Stimulated activated CD8-positive, alpha-beta memory T cell treated with anti-CD3 and anti-CD28 coated beads, Interleukin-12 subunit alpha, Interleukin-12 subunit beta, amount 100 ng/mL, for 24 hours (primary cell): ENCODE data around the gene ALDH18A1.
"Not testable (repeated sequence)": the region's sequence is repeated elsewhere in the genome, so short reads cannot be mapped to it uniquely, and the experiment has no call there.

Source experiments
- DNase-seq: peaks from one replicate; pipeline ENCODE4 v3.0.0-alpha.2; 2020; ENCODE audit errors: extremely low read depth

ALDH18A1 gene

DNA sequence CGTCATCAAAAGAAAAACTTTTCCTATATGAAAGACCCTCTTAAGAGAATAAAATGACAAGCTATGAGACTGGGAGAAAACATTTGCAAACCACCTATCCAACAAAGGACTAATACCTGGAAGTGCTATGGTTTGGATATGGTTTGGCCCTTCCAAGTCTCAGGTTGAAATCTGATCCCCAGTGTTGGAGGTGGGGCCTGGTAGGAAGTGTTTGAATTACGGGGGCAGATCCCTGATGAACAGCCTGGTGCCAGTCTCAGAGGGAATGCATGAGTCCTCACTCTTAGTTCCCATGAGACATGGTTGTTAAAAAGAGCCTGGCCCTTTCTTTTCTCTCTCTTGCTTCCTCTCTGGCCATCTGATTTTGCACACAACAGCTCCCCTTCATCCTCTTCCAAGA lies 6.3 kb downstream of the ALDH18A1 start:
- no peak for DNase-seq

DNA sequence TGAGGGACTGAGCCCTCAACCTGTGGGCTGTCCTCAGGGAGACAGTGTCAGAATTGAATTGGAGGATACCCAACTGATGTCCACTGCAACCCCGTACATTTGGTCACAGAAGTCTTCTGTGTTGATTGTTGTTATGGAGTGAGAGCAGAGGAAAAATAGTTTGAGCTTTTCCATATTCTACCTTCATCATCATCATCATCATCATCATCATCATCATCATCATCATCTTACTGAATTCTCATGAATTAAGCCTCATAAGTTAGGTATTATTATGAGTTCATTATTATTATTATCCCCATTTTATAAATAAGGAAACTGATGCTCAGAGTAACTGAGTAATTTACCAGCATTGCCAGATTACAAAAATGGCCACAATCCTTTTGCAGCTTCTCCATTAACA lies 8.4 kb downstream of the ALDH18A1 start:
- no peak for DNase-seq

DNA sequence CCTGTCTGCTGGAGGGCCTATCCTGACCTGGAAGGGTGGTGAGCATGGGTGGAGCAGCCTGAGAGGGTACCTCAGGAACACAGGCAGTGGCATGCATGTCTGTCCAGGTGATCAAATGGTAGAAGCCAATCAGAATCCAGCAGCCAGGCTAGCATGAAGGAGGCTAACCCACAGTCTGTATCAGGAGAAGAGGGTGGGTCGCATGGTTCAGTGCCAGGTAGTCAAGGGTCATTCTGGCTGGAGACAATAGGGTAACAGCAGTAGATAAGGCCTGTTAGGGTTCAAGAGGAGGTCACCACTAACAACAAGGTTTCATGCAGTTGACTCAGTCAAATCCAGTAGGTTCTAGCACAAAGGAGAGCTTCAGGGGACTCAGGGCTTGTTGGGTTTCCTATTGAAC lies 10.4 kb downstream of the ALDH18A1 start:
- no peak for DNase-seq

DNA sequence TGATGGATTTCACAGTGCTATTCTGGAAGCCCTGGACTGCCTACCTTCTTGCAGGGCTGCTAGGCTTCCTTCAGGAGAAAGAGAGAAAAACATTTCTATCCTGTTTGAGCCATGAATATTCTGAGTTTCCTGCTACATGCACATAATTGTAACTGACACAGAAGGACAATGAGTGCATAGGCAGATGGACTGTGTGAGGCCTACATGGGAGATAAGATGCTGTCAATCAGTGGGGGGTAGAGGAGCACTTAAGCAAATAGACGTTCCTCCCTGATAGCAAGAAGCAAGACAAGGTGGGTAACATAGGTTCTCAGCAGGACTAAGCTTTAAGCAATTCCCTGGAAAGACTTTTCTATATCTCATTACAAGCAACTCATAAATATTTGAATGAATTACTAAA lies 11.6 kb downstream of the ALDH18A1 start:
- DNase-seq: no peak

DNA sequence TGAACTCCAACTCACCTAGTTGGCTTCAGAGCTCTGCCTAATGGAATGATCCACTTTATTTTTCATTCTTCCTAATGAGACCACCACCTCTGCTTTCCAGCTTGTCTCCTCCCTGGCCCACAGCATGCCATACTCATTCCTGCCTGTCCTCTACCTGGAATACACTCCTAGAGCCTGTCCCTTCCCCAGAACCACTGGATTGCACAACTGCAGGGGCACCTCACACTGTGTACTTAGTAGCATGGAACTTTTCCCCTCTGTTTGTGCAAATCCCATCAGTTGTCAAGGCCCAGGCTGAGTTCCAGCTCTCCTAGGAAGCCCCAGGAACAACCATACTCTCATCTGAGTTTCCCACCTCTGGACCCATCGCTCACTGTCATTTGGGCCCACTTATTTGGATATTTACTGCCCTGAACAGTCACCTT lies 15.6 kb downstream of the ALDH18A1 start:
- no peak for DNase-seq

DNA sequence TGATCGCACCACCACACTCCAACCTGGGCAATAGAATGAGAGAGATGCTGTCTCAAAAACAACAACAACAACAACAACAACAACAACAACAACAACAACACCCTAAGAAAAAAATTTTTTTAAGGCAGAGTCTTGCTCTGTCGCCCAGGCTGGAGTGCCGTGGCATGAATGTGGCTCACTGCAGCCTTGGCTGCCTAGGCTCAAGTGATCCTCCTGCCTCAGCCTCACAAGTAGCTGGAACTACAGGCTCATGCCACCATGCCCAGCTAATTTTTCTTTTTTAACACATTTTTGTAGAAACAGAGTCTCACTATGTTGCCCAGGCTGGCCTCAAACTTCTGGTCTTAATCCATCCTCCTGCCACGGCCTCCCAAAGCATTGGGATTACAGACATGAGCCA lies 18.6 kb downstream of the ALDH18A1 start:
- no peak for DNase-seq

DNA sequence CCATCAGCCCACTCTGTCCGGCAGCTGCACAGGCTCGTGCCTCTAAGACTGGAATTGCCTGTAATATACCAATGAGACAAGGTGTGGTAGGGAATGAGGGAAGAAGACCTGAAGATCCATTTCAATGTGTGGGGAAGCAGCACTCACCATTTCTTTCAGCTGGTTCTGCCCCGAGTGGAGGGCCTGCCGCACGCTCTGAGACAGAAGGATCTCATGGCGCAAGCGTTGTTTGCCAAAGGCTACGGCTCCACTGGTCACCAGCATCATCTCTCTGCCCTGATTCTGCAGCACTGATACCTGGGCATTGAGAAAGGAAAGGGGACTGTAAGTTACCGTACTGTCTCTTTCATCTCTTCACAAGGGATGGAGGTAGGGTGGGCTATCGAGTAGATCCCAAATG lies 19.4 kb downstream of the ALDH18A1 start:
- no peak for DNase-seq

DNA sequence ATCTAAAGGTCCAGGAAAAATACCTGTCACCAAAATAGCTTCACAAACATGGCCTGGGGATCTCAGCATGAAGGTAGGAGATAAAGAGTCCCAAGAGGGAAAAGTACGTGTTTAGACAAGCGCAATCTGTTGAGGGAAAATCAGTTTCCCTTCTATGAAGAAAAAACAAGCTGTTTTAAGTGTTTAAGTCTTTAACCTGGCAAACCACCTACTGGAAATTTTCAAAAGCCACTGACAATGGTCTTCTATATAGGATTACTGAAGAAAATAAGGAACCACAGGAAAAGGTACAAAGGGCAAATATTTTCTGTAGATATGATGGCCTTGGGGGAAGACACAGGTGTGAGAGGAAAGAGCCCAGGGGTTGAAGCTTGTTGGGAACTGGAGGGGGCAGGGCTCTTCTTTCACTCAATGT lies 21.2 kb downstream of the ALDH18A1 start:
- no peak for DNase-seq

DNA sequence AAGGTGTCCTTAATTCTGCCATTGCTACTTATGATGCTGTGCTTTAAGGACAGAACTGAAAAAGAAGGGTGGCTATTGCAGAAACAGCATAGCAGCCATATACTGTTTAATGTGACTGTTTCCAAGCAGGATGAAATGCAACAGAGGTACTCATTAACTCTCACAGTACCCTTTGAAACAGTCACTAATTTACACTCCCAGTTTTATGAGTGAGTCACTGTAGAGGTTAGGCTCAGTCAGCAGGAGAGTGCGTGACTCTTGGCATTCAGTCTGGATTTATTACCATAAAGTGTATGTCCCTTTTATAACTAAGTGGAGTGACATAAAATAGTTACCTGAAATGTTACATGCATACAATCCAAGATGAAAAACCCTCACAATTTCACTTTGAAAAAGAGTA lies 27.7 kb downstream of the ALDH18A1 start:
- DNase-seq: no peak

DNA sequence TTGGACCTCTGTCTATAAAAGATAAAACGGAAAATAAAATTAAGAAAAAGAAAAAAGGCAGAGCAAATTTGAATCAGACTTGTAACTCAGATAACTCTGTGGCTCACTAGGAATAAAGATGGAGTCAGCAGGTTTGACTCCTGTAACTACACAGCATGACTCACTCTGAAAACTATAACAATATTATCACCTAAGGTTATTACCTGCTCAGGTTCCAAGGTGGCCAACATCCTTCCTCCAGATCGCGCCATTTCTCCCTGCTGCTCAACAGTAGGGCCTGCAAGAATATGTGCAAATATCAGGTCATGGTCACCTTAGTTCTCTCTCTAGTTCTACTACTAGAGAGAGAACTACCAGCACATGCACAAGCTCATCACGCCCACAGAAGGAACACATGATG lies 30.0 kb downstream of the ALDH18A1 start:
- no peak for DNase-seq

DNA sequence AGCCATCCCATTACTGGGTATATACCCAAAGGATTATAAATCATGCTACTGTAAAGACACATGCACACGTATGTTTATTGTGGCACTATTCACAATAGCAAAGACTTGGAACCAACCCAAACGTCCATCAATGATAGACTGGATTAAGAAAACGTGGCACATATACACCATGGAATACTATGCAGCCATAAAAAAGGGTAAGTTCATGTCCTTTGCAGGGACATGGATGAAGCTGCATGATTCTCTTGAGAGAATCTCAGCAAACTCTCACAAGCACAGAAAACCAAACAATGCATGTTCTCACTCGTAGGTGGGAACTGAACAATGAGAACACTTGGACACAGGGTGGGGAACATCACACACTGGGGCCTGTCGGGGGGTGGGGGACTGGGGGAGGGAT lies 36.1 kb downstream of the ALDH18A1 start:
- not testable (repeated sequence) for DNase-seq

DNA sequence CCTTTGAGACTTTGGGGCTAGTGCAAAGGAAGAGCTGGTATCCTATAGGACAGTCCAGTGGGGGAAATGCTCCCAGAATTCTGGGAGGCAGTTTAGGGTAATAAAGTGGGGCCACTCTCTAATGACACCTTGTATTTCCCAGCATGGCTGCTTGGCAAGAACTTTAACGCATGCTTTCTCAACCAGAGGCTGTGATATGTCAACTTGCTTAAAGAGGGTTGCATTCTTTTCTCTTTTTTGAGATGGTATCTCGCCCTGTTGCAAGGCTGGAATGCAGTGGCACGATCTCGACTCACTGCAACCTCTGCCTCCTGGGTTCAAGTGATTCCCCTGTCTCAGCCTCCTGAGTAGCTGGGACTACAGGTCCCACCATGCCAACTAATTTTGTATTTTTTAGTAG lies 38.4 kb downstream of the ALDH18A1 start:
- no peak for DNase-seq

DNA sequence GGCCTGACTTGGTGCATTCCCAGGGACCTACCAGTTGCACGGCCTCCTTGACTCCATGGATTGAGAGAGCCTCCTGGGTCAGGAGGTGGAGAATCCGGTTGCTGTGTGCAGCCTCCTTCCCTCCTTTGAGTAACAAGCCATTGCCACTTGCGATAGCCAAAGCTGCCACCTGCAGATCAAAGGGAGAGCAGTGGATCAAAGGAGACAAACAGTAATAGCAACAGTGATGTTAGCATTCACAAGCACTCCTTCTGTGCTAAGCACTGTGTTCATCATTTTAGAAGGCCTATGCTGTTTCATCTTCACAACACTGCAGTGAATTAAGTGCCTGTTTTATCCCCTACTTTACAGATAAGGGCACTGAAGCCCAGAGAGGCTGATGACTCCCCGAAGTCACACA lies 40.1 kb downstream of the ALDH18A1 start:
- DNase-seq: no peak

DNA sequence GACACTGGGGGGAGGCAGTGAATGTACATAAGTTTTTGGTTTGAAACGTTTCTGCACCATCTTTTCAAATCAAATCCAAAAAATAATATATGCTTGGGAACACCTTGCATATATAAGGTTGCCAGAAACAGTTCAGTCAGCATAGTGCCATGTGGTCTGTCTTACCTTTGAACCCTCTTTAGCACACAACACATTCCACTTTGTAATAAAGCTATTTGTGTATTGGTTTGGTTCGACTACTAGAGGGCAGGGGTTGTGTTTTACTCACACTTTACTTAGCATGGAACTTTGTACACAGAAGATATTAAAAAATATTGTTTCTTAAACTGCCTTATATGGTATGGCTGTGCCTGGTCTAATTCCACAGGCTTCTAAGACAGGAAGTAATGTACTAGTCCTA lies 43.2 kb downstream of the ALDH18A1 start:
- no peak for DNase-seq

DNA sequence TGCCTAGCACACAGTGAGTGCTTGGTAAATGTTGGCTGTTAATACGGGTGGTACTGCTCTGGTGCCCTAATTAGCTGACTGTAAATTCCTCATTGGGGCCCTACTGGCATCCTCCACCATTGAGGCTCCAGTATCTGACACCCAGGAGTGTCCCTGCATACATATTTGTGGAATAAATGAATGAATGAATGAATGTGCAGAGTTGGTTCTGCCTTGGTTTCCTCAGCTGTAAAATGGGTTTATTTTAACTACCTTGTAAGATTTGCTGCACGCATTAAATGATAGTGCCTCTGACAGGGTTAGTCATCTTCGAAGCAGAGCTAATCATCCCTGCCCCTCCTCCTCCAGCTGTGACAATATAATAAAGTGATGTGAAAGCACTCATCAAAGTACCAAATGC lies 45.8 kb downstream of the ALDH18A1 start:
- no peak for DNase-seq

DNA sequence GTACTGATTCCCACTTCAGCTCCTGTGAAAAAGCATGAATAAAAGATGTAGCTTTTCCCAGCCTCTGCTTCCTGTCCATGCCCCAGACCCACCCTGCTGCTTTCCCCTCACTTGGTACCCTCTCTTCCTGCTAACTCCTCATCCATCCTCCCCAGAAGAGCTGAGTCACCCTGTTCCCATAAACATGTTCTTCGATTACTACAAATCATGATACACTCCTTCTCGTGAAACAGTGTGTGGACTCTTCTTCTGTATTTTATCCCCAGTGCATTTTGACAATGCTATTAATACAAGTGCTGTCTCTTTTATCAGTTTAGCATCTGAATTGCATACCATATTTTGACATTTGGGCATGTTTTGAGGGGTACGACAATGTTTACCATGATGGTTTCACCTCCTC lies 49.6 kb downstream of the ALDH18A1 start:
- no peak for DNase-seq

DNA sequence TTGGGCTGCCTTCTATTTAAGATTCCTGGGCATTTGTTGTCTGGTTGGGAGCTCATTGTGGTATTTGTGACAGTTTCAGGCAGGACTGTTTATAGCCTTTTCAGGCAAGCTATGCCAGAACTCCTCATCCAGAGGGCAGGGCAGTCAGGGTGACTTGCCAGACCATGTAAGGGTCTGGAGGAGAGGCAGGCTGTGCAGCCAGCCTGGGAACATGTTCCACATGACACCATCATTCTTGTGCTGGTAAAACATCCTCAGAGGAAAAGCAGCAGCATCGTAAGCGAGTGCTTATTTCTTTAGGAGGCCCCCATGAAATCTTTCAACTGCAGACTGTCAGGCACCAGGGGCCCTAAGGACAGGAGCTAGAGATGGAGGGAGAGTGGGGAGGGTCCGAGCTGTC lies 51.3 kb downstream of the ALDH18A1 start:
- DNase-seq: no peak

DNA sequence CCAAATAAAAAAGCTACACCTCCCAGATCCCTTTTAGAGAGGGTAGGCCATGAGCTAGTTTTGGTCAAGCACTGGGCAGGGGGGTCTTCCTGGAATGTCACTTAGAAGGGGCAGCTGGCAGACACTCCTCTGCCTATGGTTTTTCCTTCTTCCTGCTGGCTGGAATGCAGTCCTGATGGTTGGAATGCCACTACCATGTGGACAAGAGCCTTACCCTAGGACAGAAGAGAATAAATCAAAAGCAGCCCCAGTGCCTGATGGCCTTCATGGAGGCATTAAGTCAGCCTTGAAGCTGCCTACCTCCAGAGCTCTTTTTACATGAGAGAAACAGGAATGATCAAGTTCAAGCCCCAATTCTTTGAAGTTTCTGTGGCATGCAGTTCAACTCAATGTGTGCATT lies 51.9 kb downstream of the ALDH18A1 start:
- no peak for DNase-seq

DNA sequence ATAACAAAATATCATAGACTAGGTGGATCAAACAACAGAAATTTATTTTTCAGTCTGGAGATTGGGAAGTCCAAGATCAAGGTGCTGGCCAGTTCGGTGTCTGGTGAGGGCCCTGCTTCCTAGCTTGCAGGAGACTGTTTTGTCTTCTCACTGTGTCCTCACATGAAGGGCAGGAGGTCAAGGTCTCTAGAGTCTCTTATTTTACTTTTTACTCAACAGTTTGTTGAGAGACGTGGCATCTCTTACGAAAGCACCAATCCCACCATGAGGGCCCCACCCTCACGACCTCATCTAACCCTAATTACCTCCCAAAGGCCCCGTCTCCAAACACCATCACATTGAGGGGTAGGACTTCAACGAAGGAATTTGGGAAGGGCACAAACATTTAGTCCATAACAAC lies 54.1 kb downstream of the ALDH18A1 start:
- no peak for DNase-seq

DNA sequence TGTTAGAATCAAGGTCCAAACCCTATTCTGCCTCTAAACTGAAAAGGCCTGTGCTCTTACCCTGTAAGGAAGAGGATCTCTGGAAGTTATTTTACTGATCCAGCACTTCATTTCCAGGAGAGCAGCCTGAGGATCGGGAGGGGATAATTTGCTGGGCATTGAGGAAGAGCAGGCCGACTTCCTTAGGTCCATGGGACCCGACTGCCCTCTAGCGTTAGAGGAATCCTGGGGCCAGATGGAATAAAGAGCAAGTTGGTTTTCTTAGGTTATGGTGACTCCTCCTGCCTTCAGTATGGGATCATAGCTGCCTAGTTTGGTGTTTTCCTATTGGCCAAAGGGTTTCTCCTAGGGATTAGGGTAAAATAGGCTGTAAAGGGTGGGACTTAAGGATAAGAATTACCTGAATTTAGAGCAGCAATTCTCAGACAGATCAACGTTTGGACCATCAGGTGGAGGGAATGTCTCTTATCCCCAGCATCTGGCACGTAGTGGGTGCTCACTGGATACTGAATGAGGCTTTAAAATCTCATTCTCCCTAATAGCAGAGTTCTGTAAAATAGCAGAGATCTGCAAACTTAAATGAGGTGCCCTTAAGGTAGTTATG lies 55.3 kb downstream of the ALDH18A1 start:
- DNase-seq: peak; percentile 1

DNA sequence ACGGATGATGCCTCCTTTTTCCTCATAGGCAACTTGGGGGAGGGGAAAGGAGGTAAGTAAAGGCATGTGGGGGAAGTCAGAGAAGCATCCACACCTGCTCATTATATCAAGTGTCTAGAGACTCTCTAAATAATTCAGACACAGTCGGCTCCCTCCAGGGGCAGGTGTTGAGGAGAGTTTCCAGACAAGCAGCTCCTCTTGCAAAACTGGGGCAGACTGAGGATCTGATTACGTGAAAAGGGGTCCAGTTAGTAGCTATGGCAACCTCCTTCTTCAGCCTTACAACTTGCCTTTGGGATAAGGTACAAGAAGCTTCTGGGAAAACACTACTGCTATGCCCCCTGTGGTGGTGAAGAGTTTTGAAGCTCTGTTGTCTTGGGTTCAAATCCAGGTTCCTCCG lies 56.4 kb downstream of the ALDH18A1 start:
- no peak for DNase-seq

DNA sequence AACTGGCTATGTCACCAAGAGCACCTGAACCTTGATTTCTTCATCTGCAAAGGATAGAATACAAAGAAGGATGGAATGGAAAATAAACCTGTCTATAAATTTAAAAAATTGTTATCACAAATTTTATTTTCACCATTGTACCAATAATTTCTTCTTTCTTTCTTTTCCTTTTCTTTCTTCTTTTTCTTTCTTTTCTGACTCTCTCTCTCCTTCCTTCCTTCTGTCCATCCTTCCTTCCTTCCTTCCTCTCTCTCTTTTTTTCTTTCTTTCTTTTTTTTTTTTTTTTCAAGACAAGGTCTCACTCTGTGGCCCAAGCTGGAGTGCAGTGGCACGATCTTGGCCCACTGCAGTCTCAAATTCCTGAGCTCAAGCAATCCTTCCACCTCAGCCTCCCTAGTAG lies 58.7 kb downstream of the ALDH18A1 start:
- DNase-seq: no peak

DNA sequence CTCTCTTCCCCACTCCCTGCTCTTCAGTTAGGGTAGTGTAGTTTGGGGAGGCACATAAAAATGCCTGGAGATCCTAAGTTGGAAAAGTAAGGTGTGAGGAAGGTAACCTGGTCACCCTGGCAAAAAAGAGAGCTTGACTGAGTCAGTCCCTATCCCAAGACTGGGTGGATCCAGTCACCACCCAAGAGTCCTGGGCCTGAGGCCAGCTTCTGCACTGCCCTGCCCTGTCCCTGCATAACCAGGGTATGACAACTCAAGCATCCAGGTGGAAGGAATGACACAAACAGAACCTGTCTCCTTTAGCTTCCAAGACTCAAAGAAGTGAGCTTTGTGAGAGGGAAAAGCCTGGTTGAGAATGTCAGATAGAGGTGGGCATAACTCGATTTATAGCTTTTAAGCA lies 68.5 kb downstream of the ALDH18A1 start:
- no peak for DNase-seq

DNA sequence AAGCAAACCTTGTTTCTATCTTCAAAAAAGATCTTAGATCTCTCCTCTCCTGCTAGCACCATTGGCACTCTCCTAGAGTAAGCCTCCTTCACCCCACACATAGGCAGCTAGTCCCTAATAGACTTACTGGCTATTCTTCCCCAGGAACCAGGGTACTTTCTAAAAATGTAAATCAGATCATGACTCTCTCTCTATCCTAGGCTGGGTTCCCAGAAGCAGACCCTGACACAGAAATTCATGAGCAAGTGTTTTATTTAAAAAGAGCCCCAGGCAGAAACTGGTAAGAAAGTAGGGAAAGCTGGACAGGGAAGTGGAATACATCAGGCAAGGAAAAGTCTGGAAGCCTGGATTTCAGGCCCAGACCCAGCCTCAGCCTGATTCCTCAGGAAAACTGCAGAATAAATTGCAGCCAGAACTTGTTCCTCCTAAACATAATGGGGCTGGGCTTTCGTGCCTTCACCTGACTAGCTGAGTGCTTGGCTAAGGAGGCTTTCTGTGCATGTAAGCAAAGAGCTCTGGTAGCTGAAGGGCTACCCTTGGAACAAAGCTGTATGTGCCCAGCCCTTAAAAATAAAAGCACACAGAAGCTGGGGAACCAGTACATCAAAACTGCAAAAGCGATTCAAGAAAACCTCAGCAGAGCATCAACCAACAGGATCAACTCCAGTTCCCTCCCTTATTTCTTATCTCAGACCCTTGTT lies 76.5 kb downstream of the ALDH18A1 start:
- DNase-seq: no peak
